Frontal cortex (tissue), 4 donors: ENCODE data around the gene KLK10. TPM values are rescaled to one million over a fixed set of nuclear protein-coding genes. Genes with fewer than 3 reads are reported as not detected.

Source experiments
- DNase-seq, 2 donors: peaks; one replicate each; pipeline ENCODE4 v3.0.0; 2012; ENCODE audit warnings: low spot score in 2 of 2
- FAIRE-seq: peaks from 2 replicates; lab custom pipeline; 2012; peaks lifted over from hg19 to GRCh38; lab: Jason Lieb, UNC
- total RNA-seq: library from RNA; depleted of rRNA; stranded (reverse); fragments of >200 nt; gene quantifications from one replicate; pipeline ENCODE4 v1.2.3, GENCODE V29; 2014
- donor health status: control.
- donor health status: control.
- donor health status: control.

Gene KLK10
- not detected for total RNA-seq

GRCh38 chr19:51019544-51019925 is at the start of gene KLK10:
TSS of gene KLK10 (minus strand) at chr19:51019709. CDS start at chr19:51019130, 579 bp downstream.
- FAIRE-seq (no peak), DNase-seq (no peak)

- DNase-seq (no peak), FAIRE-seq (no peak)
These were observed 47.1 kb upstream of the KLK10 start for GRCh38 chr19:51066393-51067186.

- FAIRE-seq: no peak
- no peak for DNase-seq
These were observed 45.9 kb upstream of the KLK10 start for GRCh38 chr19:51065221-51065960.

- DNase-seq (no peak), FAIRE-seq (no peak)
These were observed 45.2 kb upstream of the KLK10 start, which contains the start of gene KLK13 for GRCh38 chr19:51064534-51065220. TSS of gene KLK13 (minus strand) at chr19:51065092. CDS start at chr19:51065067, 25 bp downstream.

- no peak for DNase-seq
- no peak for FAIRE-seq
These were observed 44.2 kb upstream of the KLK10 start for GRCh38 chr19:51063664-51064063.

GRCh38 chr19:51060973-51061372 is 41.5 kb upstream of the KLK10 start:
- FAIRE-seq: no peak
- DNase-seq: no peak

GRCh38 chr19:51060336-51060735 is 40.8 kb upstream of the KLK10 start:
- FAIRE-seq (no peak), DNase-seq (no peak)

GRCh38 chr19:51059715-51060114 is 40.2 kb upstream of the KLK10 start:
- no peak for FAIRE-seq
- DNase-seq: no peak

- FAIRE-seq (no peak), DNase-seq (no peak)
These were observed 36.4 kb upstream of the KLK10 start for GRCh38 chr19:51055866-51056265.

GRCh38 chr19:51047031-51047335 is 27.5 kb upstream of the KLK10 start:
- FAIRE-seq (no peak), DNase-seq (no peak)

- no peak for FAIRE-seq
These were observed 24.8 kb upstream of the KLK10 start for GRCh38 chr19:51044327-51044726.

GRCh38 chr19:51043497-51043896 is 24.0 kb upstream of the KLK10 start:
- no peak for DNase-seq
- FAIRE-seq: no peak

More at GRCh38 chr19:51044327-51044726, 24.8 kb upstream of the KLK10 start:
- DNase-seq: no peak

GRCh38 chr19:51040151-51040550 is 20.6 kb upstream of the KLK10 start:
- FAIRE-seq (no peak), DNase-seq (no peak)

GRCh38 chr19:51036519-51036918 is 17.0 kb upstream of the KLK10 start:
- DNase-seq (no peak), FAIRE-seq (no peak)

GRCh38 chr19:51034704-51035103 is 15.2 kb upstream of the KLK10 start, which contains the start of gene KLK12:
TSS of gene KLK12 (minus strand) at chr19:51035002. CDS start at chr19:51034621, 381 bp downstream.
- no peak for DNase-seq
- FAIRE-seq: no peak

GRCh38 chr19:51031880-51032225 is 12.3 kb upstream of the KLK10 start:
- FAIRE-seq (no peak), DNase-seq (no peak)

- DNase-seq: no peak
- FAIRE-seq: no peak
These were observed 11.8 kb upstream of the KLK10 start for GRCh38 chr19:51031220-51031879.

GRCh38 chr19:51030631-51031030 is 11.1 kb upstream of the KLK10 start:
- FAIRE-seq (no peak), DNase-seq (no peak)

GRCh38 chr19:51029718-51030117 is 10.2 kb upstream of the KLK10 start:
- no peak for DNase-seq
- no peak for FAIRE-seq

- FAIRE-seq (no peak), DNase-seq (no peak)
These were observed 8.4 kb upstream of the KLK10 start for GRCh38 chr19:51027873-51028272.
